Stimulated activated CD4-positive, alpha-beta T cell treated with anti-CD3 and anti-CD28 coated beads, TNF-alpha, amount 100 ng/mL, for 48 hours (primary cell): Measurements from ENCODE around the gene FANCL.
"Not testable (repeated sequence)": the region's sequence is repeated elsewhere in the genome, so short reads cannot be mapped to it uniquely, and the experiment has no call there.

Source experiments
- DNase-seq, 3 donors: peaks; one replicate each; pipeline ENCODE4 v3.0.0-alpha.2; 2020; ENCODE audit warnings: low read depth in 3 of 3

FANCL gene

DNA sequence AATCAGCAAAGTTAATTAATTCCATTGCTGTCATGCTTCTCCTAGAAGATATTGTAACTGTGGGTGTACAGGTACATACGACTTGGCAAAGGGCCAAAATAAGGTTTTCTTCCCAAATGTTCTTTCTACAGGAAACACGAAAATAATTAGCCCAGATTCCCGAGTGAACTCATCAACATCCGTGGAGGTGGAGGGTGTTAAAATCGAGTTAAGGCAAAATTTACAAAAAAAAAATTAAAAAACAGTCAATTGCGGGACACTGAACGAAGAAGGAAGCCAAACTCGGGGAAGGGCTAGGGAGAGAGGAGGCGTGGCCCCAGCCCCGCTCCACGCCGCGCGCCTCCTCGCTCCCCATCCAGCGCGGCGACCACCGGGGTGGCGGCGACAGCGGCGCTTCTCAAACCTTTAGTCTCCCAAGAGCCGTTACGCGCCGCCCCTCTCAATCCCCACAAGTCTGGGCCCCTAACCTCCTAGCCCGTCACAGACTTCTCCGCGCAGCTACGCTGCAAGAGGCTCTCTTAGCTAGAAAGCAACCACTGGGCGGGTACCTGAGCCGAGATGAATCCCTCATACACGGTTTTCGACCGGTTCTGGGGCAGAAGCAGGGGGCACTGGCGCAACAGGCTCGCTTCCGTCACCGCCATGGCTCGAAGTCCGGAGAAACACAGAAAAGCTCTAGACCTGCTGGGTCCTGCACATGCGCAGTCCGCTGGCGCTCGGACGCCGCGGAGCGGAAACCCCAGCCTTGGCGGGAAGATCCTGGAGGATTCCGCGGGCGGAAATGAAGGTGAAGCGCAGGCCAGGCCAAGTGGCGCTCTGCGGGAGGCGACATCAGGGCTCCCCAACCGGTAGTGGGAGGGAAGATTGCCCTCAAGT, at the start of gene FANCL:
Gene FANCL, minus strand, starts transcription at position 656 of the 876 bp plus-strand sequence. Its CDS starts 12 bp downstream, at position 644.
- DNase-seq = peak; percentile 62 to 72 (median 65)

GRCh38 chr2:58289029-58289428, 47.9 kb upstream of the FANCL start:
- DNase-seq = no peak

- no peak for DNase-seq
Observed at GRCh38 chr2:58283931-58284330, 42.8 kb upstream of the FANCL start.

DNA sequence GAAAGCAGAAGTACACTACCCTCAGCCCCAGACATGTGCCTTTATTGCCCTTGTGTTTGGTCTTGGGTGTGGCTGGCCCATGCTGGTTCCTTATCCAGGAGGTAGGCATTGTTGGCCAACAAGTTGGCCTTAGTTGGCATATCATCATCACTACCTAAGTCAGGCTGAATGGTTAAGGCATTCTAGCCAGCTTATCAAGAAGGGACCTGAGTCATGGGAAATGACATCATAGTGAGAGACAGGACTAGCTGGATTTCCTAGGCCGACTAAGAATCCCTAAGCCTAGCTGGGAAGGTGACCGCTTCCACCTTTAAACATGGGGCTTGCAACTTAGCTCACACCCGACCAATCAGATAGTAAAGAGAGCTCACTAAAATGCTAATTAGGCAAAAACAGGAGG, 34.0 kb upstream of the FANCL start:
- DNase-seq = not testable (repeated sequence)

DNA sequence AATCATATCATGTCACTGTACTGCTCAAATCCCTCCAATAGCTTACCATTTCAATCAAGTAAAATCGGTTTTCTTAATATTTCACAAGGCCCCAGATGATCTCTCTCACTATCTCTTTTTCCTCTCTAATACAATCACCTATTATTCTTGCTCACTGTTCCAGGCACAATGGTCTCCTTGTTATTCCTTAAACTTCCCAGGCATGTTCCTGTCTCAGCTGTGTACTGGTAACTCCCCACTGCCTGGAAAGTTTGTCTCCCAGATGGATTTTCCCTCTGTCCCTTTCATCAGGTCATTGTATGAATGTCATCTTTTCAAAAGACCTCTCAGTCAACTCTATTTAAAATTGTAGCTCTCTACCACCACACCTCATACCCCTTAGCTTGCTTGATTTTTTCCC, 30.7 kb upstream of the FANCL start:
- DNase-seq = no peak

DNA sequence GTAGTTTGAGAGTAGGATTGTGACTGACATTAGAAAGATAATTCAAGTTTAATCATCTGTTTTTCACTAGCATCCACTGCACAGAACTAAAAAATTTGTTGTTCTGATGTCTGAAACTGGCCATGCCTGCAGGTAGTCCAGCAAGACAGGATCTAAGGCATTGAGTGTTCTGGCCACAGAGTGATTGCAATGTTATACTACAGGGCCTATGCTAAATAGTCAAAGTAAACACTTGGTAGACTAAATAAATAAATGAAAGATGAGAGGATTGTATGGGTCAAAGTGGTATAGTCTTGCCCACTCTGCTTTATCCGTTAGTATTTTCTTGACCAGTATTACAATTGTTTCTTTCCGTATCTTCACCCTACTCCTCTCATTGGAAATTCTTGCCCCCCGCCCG, 27.6 kb upstream of the FANCL start:
- DNase-seq = no peak

GRCh38 chr2:58266211-58266610, 25.1 kb upstream of the FANCL start:
- no peak for DNase-seq

GRCh38 chr2:58261209-58261608, 20.1 kb upstream of the FANCL start:
- DNase-seq = no peak

- DNase-seq = peak in 2 of 3 donors; percentile 4 to 12
Observed at GRCh38 chr2:58258456-58258855, 17.3 kb upstream of the FANCL start.

- DNase-seq = not testable (repeated sequence)
Observed at GRCh38 chr2:58251331-58252201, 10.4 kb upstream of the FANCL start.

DNA sequence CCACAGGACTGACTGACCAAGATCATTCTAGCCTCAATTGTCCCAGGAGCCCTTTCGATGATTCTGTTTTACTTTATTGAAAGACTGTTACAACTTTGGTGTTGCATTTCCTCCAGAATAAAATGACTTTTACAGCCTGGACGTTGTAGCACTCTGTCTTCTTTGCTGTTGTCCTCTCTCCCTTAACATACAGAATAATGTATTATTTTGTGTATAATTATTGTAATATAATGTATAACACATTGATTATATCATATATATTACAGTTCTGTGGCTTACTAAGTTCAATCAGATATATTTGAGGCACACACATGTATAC, 380 bp upstream of the FANCL start:
- DNase-seq = no peak

DNA sequence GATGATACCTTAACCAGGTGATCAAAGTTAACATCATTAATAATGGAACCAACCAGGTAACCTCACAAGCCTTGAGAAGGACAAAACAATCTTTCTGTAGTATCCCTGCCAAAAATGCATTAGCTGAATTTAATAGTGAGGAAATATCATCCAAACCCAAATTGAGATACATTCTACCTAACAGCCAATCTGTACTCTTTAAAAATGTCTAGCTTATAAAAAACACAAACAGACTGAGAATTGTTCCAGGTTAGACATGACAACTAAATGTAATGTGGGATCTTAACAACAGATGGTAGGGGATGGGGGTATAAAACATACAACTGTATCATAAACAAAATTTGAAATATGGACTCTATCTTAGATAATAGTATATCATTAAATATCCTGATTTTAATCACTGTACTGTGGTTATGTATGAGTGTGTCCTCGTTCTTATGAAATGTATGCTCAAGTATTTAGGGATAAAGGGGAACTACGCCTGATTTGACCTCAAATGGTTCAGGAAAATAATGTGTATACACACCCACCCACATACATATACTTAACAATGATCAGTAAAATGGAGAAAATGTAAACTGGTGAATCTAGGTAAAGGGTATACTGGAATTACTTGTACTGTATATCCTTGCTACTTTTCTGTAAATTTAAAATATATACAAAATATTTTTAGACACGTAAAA, 1.7 kb downstream of the FANCL start:
- no peak for DNase-seq

DNA sequence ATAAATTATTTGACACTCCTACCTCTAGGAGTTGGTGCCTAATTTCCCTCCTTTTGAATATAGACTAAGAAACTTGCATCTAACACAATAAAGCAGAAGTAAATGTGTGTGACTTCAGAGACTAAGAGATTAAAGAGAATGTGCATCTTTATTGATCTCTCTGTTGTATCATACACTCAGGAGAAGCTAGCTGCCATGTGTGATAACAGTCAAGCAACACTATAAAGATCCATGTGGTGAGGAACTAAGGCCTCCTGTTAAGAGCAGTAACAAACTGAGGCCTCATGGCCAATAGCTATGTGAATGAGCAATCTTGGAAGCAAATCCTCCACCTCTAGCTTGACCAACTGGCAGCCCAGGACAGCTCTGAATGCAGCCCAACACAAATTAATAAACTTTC, 3.4 kb downstream of the FANCL start:
- DNase-seq = no peak

DNA sequence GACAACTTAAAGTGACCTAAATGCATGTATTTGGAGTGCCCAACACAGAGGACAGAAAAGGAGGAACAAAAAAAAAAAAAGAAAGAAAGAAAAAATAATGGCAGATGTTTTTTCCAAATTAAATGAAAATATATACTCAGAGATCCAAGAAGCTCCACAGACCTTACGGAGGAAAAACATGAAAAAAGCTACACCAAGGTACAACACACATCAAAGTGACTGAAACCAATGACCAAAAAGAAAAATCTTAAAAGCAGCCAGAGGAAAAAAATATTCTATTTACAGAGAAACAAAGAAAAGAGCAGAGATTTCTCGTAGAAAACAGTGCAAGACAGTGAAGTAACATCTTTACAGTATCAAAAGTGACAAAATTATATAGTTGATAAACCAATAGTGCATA, 5.1 kb downstream of the FANCL start:
- DNase-seq = no peak

DNA sequence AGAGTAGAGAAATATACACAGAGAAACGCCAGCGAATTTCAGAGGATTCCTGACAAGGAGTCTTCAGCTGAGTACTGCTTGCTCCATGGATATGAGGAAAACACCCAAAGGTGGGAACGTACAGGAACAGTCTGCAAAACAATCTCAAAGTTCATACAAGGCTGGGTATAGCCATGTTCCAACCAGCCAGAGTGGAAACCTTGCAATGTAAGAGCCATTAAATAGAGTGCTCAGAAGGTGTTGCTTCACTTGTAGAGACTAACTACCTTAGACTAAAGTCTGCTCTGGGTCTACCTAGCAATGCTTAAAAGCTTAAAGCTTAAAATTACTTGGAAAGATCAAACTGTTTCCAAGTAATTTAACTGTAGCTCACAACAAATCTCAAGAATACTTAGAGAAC, 6.0 kb downstream of the FANCL start:
- DNase-seq = no peak

GRCh38 chr2:58228299-58228698, 12.8 kb downstream of the FANCL start:
- DNase-seq = no peak

GRCh38 chr2:58227171-58227917, 13.8 kb downstream of the FANCL start:
- no peak for DNase-seq

GRCh38 chr2:58221909-58222308, 19.2 kb downstream of the FANCL start:
- DNase-seq = no peak

DNA sequence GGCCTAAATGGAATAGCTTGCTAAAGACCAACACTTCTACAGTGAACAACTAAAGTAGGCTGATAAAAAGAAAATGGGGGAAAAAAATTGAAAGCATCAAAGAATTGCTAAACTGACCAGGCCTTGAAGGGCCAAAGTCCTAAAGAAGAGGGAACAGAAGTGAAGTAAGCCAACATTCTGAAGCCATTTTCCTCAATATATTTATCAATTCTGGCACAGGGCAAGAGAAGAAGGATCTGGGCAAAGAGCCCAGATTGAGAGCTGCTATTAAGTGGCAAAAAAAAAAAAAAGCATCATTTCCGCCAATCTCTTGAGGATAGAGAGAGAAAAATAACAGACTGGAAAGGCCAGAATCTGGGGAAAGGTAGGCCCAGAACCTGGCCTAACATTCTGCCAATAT, 25.7 kb downstream of the FANCL start:
- DNase-seq = no peak

GRCh38 chr2:58210951-58211568, 30.1 kb downstream of the FANCL start:
- DNase-seq = not testable (repeated sequence)

DNA sequence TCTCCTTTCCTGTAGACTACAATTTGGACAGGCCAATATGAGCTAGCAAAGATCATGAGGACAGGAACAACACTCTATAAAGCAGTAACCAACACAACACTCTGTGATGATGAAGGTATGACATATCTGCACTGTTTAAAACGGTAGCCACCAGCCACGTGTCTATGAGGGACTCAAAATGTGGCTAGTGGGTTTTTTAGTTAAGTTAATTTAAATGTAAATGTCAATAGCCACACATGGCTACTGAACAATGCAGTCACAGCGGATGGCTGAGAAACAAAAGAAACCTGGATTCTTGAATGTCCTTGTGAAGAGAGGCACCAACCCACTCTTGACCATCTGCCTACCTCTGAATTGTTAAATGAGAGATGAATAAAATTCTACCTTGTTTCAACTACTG, 33.9 kb downstream of the FANCL start:
- DNase-seq = no peak
